Measurements from ENCODE around the gene MRGPRD. TPM values are rescaled to one million over a fixed set of nuclear protein-coding genes. Genes with fewer than 3 reads are reported as not detected.
"Not testable (repeated sequence)": the region's sequence is repeated elsewhere in the genome, so short reads cannot be mapped to it uniquely, and the experiment has no call there.

MRGPRD gene
- total and polyA plus RNA-seq, 2 donors (not counting 1 experiment from before 2014, with no cell fraction given): not detected

GRCh38 chr11:69000831-69001242 is 20.1 kb upstream of the MRGPRD start:
- Histone ChIP-seq H3K4me2 (ENCODE audit: extremely low read depth, insufficient read depth, low read length) (no peak overlapping the region), H4K20me1 (ENCODE audit: control insufficient read depth, extremely low read depth, insufficient read depth, low read length) (no peaks in the 10 kb centered on the region), H3K9ac (ENCODE audit: insufficient read depth, low read length) (no peak overlapping the region), H3K4me1 (ENCODE audit: control insufficient read depth, extremely low read depth, insufficient read depth, low read length) (peaks cover 24% of the 10 kb centered on the region), H2AFZ (ENCODE audit: low read length) (no peak overlapping the region), H3K27ac (ENCODE audit: insufficient read depth, low read length) (peak overlapping the region; percentile 50), H3K9me3 (ENCODE audit: control insufficient read depth, insufficient read depth, low read depth, low read length) (no peaks in the 10 kb centered on the region), H3K36me3 (ENCODE audit: control insufficient read depth, insufficient read depth, low read length) (peaks cover 24% of the 10 kb centered on the region), H3K27me3 (ENCODE audit: control insufficient read depth, insufficient read depth, low read length) (no peaks in the 10 kb centered on the region), H3K4me3 (replicated peaks in 1 of 4; ENCODE audit: control extremely low read depth in 1 of 4, insufficient read depth in 1 of 4, low read depth in 3 of 4, low read length in 4 of 4) (no peak overlapping the region), H3K79me2 (ENCODE audit: control insufficient read depth, insufficient read depth, low read length) (peaks cover 7% of the 10 kb centered on the region)
- no peak for TF ChIP-seq EZH2 (IDR thresholded peaks at IDR 0.05; ENCODE audit: low read length, missing control alignments)
- peak; percentile 67 to 75 for TF ChIP-seq CTCF (conservative IDR thresholded peaks at IDR 0.05 in 1 of 2, IDR thresholded peaks at IDR 0.05 in 1 of 2; ENCODE audit: low read depth in 1 of 2, low read length in 2 of 2)
- DNase-seq (ENCODE audit: low read depth in 2 of 2): peak; percentile 84 to 90

GRCh38 chr11:69000391-69000790 is 19.6 kb upstream of the MRGPRD start:
- no peaks in the 10 kb centered on the region for H3K27me3 ChIP-seq (ENCODE audit: control insufficient read depth, insufficient read depth, low read length)
- no peaks in the 10 kb centered on the region for H4K20me1 ChIP-seq (ENCODE audit: control insufficient read depth, extremely low read depth, insufficient read depth, low read length)
- H3K9me3 ChIP-seq (ENCODE audit: control insufficient read depth, insufficient read depth, low read depth, low read length): no peaks in the 10 kb centered on the region
- H3K4me3 ChIP-seq (replicated peaks in 1 of 4; ENCODE audit: control extremely low read depth in 1 of 4, insufficient read depth in 1 of 4, low read depth in 3 of 4, low read length in 4 of 4): no peak overlapping the region
- H3K4me1 ChIP-seq (ENCODE audit: control insufficient read depth, extremely low read depth, insufficient read depth, low read length): peaks cover 24% of the 10 kb centered on the region
- no peak overlapping the region for H3K9ac ChIP-seq (ENCODE audit: insufficient read depth, low read length)
- H3K36me3 ChIP-seq (ENCODE audit: control insufficient read depth, insufficient read depth, low read length): peaks cover 20% of the 10 kb centered on the region
- H3K4me2 ChIP-seq (ENCODE audit: extremely low read depth, insufficient read depth, low read length): no peak overlapping the region
- H3K27ac ChIP-seq (ENCODE audit: insufficient read depth, low read length): peak overlapping the region; percentile 50
- peaks cover 2% of the 10 kb centered on the region for H3K79me2 ChIP-seq (ENCODE audit: control insufficient read depth, insufficient read depth, low read length)
- no peak for TF ChIP-seq CTCF (conservative IDR thresholded peaks at IDR 0.05 in 1 of 2, IDR thresholded peaks at IDR 0.05 in 1 of 2; ENCODE audit: low read depth in 1 of 2, low read length in 2 of 2)
- TF ChIP-seq EZH2 (IDR thresholded peaks at IDR 0.05; ENCODE audit: low read length, missing control alignments): no peak
- DNase-seq (ENCODE audit: low read depth in 2 of 2): no peak
- no peak overlapping the region for H2AFZ ChIP-seq (ENCODE audit: low read length)

- H2AFZ ChIP-seq (ENCODE audit: low read length); H4K20me1 ChIP-seq (ENCODE audit: control insufficient read depth, extremely low read depth, insufficient read depth, low read length); H3K9ac ChIP-seq (ENCODE audit: insufficient read depth, low read length); DNase-seq (ENCODE audit: low read depth in 2 of 2); H3K79me2 ChIP-seq (ENCODE audit: control insufficient read depth, insufficient read depth, low read length); H3K9me3 ChIP-seq (ENCODE audit: control insufficient read depth, insufficient read depth, low read depth, low read length); H3K27ac ChIP-seq (ENCODE audit: insufficient read depth, low read length); H3K4me3 ChIP-seq (replicated peaks in 1 of 4; ENCODE audit: control extremely low read depth in 1 of 4, insufficient read depth in 1 of 4, low read depth in 3 of 4, low read length in 4 of 4); H3K27me3 ChIP-seq (ENCODE audit: control insufficient read depth, insufficient read depth, low read length); H3K4me2 ChIP-seq (ENCODE audit: extremely low read depth, insufficient read depth, low read length): not testable (repeated sequence)
- peaks cover 24% of the 10 kb centered on the region for H3K4me1 ChIP-seq (ENCODE audit: control insufficient read depth, extremely low read depth, insufficient read depth, low read length)
- peaks cover 16% of the 10 kb centered on the region for H3K36me3 ChIP-seq (ENCODE audit: control insufficient read depth, insufficient read depth, low read length)
Measured at GRCh38 chr11:68999748-69000355, 19.1 kb upstream of the MRGPRD start.

Data from fibroblast of lung (primary cell).